Immature natural killer cell (primary cell): ENCODE data around the gene TFAP2E. TPM values are rescaled to one million over a fixed set of nuclear protein-coding genes. Genes with fewer than 3 reads are reported as not detected.

Experiments
- DNase-seq, 3 donors: peaks; one replicate each; pipeline ENCODE4 v3.0.0; 2022; ENCODE audit warnings: mixed read lengths in 1 of 3
- H3K27ac Mint-ChIP-seq, 6 donors: one replicate each; pipeline ENCODE4 v1.8.0; 2020; ENCODE audit warnings: mixed read lengths in 6 of 6, mild to moderate bottlenecking in 5 of 6, inconsistent platforms in 4 of 6, moderate library complexity in 3 of 6
- H3K27me3 Mint-ChIP-seq, 3 donors: one replicate each; pipeline ENCODE4 v1.8.0; 2020 to 2021; ENCODE audit warnings: low read depth in 3 of 3, mild to moderate bottlenecking in 3 of 3, mixed read lengths in 3 of 3, moderate library complexity in 3 of 3, inconsistent platforms in 1 of 3
- H3K36me3 Mint-ChIP-seq, 3 donors: one replicate each; pipeline ENCODE4 v1.8.0; 2020; ENCODE audit warnings: mixed read lengths in 3 of 3, inconsistent platforms in 2 of 3, mild to moderate bottlenecking in 2 of 3
- H3K4me1 Mint-ChIP-seq, 2 donors: one replicate each; pipeline ENCODE4 v1.8.0; 2020; ENCODE audit warnings: inconsistent platforms in 2 of 2, mild to moderate bottlenecking in 2 of 2, mixed read lengths in 2 of 2, moderate library complexity in 1 of 2
- H3K4me3 Mint-ChIP-seq, 5 donors: one replicate each; pipeline ENCODE4 v1.8.0; 2020; ENCODE audit warnings: mild to moderate bottlenecking in 5 of 5, mixed read lengths in 5 of 5, inconsistent platforms in 3 of 5, moderate library complexity in 3 of 5
- H3K9me3 Mint-ChIP-seq, 6 donors: one replicate each; pipeline ENCODE4 v1.8.0; 2020; ENCODE audit warnings: mild to moderate bottlenecking in 6 of 6, mixed read lengths in 6 of 6, inconsistent platforms in 4 of 6, moderate library complexity in 3 of 6
- polyA plus RNA-seq, 3 donors: library from polyadenylated mRNA; unstranded; fragments of 300-500 nt; fragmentation: Illumina TruSeq; gene quantifications; one replicate each; pipeline ENCODE4 v1.2.3, GENCODE V29; 2021

The TFAP2E gene
- polyA plus RNA-seq, 3 donors from 2014 or later: 1.3 to 1.8 TPM; not detected in 1

DNA sequence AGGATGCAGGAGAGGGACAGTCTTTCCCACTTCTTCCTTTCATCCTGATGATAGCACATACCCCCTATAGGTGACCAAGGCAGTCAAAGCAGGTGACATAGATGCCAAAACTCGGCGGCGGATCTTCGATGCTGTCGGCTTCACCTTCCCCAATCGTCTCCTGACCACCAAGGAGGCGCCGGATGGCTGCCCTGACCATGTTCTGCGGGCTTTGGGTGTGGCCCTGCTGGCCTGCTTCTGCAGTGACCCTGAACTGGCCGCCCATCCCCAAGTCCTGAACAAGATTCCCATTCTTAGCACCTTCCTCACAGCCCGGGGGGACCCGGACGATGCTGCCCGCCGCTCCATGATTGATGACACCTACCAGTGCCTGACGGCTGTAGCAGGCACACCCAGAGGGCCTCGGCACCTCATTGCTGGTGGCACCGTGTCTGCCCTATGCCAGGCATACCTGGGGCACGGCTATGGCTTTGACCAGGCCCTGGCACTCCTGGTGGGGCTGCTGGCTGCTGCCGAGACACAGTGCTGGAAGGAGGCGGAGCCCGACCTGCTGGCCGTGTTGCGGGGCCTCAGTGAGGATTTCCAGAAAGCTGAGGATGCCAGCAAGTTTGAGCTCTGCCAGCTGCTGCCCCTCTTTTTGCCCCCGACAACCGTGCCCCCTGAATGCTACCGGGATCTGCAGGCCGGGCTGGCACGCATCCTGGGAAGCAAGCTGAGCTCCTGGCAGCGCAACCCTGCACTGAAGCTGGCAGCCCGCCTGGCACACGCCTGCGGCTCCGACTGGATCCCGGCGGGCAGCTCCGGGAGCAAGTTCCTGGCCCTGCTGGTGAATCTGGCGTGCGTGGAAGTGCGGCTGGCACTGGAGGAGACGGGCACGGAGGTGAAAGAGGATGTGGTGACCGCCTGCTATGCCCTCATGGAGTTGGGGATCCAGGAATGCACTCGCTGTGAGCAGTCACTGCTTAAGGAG, 12.6 kb upstream of the TFAP2E start:
- DNase-seq: no peak
- Mint-ChIP-seq H3K4me3 (peak overlapping the region in 1 of 5 donors; percentile 34), H3K4me1 (peaks cover 32 to 39% of the 10 kb centered on the region in 2 donors), H3K27me3 (peaks cover 3 to 8% (median 5%) of the 10 kb centered on the region in 3 donors), H3K27ac (peak overlapping the region in 2 of 6 donors; percentile 30 to 69), H3K9me3 (no peaks in the 10 kb centered on the region), H3K36me3 (no peaks in the 10 kb centered on the region)

DNA sequence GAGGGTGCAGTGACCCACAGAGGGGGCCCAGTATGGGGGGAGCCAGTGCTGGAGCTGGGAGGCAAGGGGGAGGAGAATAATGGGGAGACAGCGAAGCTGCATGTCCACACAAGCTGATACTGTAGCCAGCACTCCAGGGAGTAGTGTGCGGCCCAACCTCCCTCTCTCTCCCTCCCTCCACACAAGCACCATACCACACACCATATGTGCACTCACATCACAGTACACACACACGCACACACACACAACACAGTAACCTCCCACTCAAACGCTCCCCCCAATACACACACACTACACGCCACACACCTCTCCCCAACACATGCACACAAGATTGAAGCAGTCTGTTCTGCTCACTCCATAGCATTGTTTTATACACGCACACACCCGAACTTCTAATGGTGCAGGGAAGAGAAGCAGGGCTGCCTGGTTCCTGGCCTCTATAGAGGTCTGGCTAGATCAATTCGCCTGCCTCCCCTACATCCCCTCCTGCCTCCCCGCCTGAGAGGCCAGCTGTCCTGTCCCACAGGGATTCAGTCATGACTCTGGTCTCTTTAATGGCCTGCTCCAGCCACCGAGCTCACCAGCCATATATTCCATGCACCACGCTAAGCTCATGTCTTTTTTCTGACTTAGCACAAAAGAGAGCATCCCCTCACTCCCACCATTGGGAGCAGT, 11.7 kb upstream of the TFAP2E start:
- Mint-ChIP-seq H3K4me3 (peak overlapping the region in 1 of 5 donors; percentile 18), H3K4me1 (peaks cover 23 to 30% of the 10 kb centered on the region in 2 donors), H3K9me3 (no peaks in the 10 kb centered on the region), H3K27ac (peak overlapping the region in 2 of 6 donors; percentile 13 to 51), H3K27me3 (peaks cover 3 to 8% (median 5%) of the 10 kb centered on the region in 3 donors), H3K36me3 (no peaks in the 10 kb centered on the region)
- DNase-seq: no peak

DNA sequence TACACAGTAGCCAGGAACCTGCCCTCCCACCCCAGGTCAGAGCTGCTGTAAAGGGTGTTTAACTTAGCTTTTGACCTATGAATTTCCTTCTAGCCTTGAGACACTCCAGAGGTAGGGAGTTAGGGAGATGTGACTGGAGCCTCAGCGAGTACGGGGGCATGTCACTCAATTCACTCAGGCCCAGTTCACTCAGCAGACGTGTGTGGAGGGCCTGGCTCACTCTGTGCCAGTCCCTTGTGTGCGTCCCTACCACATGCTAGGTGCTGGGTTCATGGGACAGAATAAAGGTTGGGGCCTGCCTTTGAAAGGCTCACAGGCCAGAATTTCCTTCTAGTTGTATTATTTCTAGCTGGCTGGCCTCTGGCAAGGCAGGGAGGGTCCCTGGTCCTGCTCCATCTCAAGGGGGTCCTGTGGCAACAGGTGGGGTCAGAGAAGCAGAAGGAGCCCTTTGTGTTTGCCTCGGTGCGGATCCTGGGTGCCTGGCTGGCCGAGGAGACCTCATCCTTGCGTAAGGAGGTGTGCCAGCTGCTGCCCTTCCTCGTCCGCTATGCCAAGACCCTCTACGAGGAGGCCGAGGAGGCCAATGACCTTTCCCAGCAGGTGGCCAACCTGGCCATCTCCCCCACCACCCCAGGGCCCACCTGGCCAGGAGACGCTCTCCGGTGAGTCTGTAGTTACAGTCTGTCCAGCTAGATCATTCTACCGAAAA, 11.0 kb upstream of the TFAP2E start:
- Mint-ChIP-seq H3K27me3 (peaks cover 3 to 5% (median 5%) of the 10 kb centered on the region in 3 donors), H3K9me3 (no peaks in the 10 kb centered on the region), H3K4me1 (peaks cover 20 to 25% of the 10 kb centered on the region in 2 donors), H3K27ac (peak overlapping the region in 2 of 6 donors; percentile 40 to 46), H3K4me3 (no peak overlapping the region), H3K36me3 (no peaks in the 10 kb centered on the region)
- no peak for DNase-seq

DNA sequence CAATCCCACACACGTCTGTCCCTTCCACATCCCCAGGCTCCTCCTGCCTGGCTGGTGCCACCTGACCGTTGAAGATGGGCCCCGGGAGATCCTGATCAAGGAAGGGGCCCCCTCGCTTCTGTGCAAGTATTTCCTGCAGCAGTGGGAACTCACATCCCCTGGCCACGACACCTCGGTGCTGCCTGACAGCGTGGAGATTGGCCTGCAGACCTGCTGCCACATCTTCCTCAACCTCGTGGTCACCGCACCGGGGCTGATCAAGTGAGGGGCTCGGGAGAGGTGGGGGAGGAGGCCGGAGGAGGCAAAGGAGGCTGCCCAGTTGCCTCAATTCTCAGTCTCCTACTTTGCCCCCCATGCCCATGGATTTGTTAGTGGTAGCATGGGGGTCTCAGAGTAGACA, 9.9 kb upstream of the TFAP2E start:
- no peak for DNase-seq
- peaks cover 0 to 4% (median 0%) of the 10 kb centered on the region in 3 donors for H3K36me3 Mint-ChIP-seq
- no peak overlapping the region for H3K27ac Mint-ChIP-seq
- H3K9me3 Mint-ChIP-seq: no peaks in the 10 kb centered on the region
- peaks cover 17 to 21% of the 10 kb centered on the region in 2 donors for H3K4me1 Mint-ChIP-seq
- peaks cover 0 to 1% (median 1%) of the 10 kb centered on the region in 3 donors for H3K27me3 Mint-ChIP-seq
- no peak overlapping the region for H3K4me3 Mint-ChIP-seq

DNA sequence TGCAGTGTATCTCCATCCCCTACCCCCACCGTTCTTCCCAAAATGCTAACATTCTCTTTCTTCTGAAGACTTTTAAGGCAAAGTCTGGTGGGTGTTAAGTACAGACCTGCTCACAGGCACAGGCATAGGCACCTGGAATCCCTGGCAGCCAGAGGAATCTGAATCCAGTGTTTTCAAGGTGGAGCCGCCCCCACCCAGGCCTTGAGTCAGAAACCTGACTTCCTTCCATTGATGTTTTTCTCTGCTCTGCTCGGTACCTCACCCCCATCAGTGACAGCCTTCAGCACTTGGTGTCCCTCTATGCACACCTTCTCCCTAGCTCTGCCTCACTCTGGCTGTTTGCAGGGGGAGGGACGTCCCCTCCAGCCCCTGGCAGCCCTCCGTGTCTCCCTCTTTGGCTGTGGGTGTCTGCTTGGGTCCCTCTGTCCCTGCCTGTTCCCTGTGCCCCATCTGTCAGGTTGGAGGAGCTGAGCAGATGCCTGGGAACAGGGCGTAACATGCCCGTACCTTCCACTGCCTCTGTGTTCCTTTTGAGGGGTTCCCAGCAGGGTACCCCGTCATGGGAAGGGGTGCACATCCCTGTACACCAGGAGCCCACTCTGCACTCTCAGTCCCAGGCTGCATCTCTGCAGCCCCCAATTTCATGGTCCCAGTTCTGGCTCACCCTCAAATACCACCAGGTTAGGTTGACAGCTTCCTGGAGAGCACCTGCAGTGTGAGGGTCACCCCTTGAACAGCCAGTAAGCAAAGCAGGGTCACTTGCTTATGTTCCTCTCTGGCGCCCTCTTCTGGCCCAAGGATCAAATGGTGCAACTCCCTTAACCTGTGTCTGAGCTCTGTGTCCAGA, 8.9 kb upstream of the TFAP2E start:
- Mint-ChIP-seq H3K4me1 (peaks cover 20 to 26% of the 10 kb centered on the region in 2 donors), H3K36me3 (peaks cover 0 to 10% (median 4%) of the 10 kb centered on the region in 3 donors), H3K27ac (peak overlapping the region in 4 of 6 donors; percentile 34 to 69 (median 38)), H3K27me3 (no peaks in the 10 kb centered on the region), H3K9me3 (no peaks in the 10 kb centered on the region), H3K4me3 (no peak overlapping the region)
- peak; percentile 67 to 74 (median 67) for DNase-seq

DNA sequence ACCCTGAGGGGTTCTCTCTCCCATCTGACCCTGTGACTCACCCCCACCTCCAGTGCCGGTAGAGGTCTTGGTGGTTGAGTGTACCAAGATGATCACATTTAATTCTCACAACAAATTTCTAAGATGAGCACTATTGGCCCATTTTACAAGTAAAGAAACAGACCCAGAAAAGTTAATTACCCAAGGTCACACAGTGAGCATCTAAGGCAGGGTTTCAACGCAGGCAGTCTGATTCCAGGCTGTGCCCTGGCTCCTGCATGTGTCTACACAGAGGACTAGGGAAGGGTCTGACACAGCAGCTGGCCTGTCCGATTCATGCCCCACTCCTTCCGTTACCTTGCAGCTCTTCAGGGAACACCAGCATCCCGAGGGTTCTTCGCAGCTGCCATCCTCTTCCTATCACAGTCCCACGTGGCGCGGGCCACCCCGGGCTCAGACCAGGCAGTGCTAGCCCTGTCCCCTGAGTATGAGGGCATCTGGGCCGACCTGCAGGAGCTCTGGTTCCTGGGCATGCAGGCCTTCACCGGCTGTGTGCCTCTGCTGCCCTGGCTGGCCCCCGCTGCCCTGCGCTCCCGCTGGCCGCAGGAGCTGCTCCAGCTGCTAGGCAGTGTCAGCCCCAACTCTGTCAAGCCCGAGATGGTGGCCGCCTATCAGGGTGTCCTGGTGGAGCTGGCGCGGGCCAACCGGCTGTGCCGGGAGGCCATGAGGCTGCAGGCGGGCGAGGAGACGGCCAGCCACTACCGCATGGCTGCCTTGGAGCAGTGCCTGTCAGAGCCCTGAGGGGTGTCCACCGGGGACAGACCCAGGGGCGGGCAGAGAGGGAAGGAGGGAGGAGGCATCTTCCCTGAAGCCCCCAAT, 8.0 kb upstream of the TFAP2E start:
- DNase-seq: no peak
- Mint-ChIP-seq H3K27me3 (no peaks in the 10 kb centered on the region), H3K9me3 (no peaks in the 10 kb centered on the region), H3K36me3 (peaks cover 0 to 10% (median 4%) of the 10 kb centered on the region in 3 donors), H3K27ac (peak overlapping the region in 3 of 6 donors; percentile 37 to 69 (median 40)), H3K4me1 (peaks cover 15 to 19% of the 10 kb centered on the region in 2 donors), H3K4me3 (no peak overlapping the region)

DNA sequence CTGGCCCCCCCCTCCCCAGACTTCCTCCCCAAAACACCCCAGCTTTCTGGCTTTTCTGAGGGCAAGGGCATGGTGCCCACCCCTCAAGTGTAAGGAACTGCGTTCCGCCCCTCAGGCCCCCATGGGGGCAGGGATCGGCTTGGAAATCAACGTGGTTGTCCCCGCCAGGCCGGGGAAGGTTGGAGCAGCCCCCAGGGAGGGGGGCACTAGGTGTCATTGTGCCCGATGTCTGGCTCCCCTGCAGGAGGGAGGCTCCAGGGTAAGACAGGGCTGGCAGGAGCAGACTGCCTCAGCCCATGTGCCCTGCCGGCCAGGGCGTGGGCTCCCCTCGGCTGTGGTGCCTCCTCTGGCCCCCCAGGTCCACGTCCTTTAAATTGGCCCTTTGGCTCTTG, 7.4 kb upstream of the TFAP2E start:
- H3K4me1 Mint-ChIP-seq: peaks cover 15 to 19% of the 10 kb centered on the region in 2 donors
- no peak overlapping the region for H3K27ac Mint-ChIP-seq
- H3K27me3 Mint-ChIP-seq: no peaks in the 10 kb centered on the region
- peaks cover 0 to 10% (median 9%) of the 10 kb centered on the region in 3 donors for H3K36me3 Mint-ChIP-seq
- H3K4me3 Mint-ChIP-seq: no peak overlapping the region
- no peaks in the 10 kb centered on the region for H3K9me3 Mint-ChIP-seq
- DNase-seq: no peak

DNA sequence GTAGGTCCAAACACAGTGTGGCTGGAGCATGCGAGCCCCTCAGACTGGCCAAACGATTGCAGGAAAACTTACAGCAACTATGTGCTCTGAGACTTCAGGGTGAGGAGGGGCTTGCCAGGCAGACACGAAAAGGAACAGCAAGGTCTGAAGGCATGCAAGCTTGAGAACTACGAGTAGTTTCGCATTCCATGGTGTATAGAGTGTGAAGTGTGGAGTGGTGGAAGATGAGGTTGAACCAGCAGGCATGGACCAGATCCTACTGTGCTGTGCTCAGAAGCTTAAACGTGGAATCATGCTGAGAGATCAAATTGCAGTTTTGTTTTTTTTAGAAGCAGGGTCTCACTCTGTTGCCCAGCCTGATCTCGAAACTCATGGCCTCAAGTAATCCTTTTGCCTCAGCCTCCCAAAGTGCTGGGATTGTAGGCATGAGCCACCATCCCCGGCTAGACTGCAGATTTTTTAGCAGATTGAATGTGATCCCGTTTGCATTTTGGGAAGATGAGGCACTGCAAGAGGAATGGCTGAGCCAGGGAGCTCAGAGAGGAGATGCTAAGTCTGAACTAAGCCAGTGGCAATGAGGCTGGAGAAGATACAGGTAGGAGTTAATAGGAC, 5.1 kb upstream of the TFAP2E start:
- Mint-ChIP-seq H3K27me3 (no peaks in the 10 kb centered on the region), H3K9me3 (no peaks in the 10 kb centered on the region), H3K27ac (peak overlapping the region in 1 of 6 donors; percentile 3), H3K4me1 (peaks cover 22 to 35% of the 10 kb centered on the region in 2 donors), H3K36me3 (peaks cover 0 to 13% (median 13%) of the 10 kb centered on the region in 3 donors), H3K4me3 (no peak overlapping the region)
- no peak for DNase-seq

DNA sequence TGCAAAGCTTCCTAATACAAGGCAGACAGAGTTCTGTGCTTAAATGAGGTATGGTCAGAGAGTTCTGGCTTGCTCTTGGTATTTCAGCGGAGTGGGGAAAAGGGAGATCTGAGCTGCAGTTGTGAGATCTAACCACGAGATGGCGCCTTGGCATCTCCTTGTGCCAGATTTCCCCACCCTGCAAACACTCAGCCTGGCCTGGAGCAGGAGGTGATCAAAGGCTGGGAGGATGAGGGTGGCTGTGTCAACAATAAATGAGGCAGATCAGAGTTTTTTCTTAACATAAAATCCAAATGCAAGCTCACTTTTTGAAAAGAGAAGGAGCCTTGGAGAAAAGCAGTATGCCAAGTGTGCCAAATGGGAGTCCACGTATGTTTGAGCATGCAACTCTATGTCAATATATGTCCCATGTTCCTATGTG, 4.1 kb upstream of the TFAP2E start:
- peak; percentile 59 to 65 (median 64) for DNase-seq
- H3K36me3 Mint-ChIP-seq: peaks cover 0 to 13% (median 13%) of the 10 kb centered on the region in 3 donors
- no peak overlapping the region for H3K27ac Mint-ChIP-seq
- H3K9me3 Mint-ChIP-seq: no peaks in the 10 kb centered on the region
- H3K27me3 Mint-ChIP-seq: no peaks in the 10 kb centered on the region
- H3K4me3 Mint-ChIP-seq: no peak overlapping the region
- H3K4me1 Mint-ChIP-seq: peaks cover 22 to 35% of the 10 kb centered on the region in 2 donors

DNA sequence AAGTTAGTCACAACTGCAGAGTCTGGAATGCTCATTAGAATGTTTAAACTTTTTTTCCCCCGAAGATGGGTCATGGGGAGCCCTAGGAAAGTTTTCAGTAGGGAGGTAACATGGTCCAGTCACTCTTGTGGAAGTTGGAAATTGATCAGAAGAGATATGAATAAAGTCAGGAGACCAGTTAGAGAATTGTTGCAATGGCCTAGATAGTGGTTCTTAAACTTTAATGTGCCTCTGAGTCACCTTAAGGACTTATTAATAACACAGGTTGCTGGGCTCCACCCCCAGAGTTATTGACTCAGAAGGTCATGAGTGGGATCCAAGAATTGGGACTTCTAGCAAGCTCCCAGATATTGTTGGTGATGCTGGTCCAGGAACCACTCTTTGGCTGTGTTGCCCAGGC, 3.2 kb upstream of the TFAP2E start:
- Mint-ChIP-seq H3K4me1 (peaks cover 18 to 28% of the 10 kb centered on the region in 2 donors), H3K9me3 (no peaks in the 10 kb centered on the region), H3K4me3 (no peak overlapping the region), H3K36me3 (peaks cover 0 to 13% (median 13%) of the 10 kb centered on the region in 3 donors), H3K27me3 (no peaks in the 10 kb centered on the region), H3K27ac (peak overlapping the region in 1 of 6 donors; percentile 28)
- no peak for DNase-seq

DNA sequence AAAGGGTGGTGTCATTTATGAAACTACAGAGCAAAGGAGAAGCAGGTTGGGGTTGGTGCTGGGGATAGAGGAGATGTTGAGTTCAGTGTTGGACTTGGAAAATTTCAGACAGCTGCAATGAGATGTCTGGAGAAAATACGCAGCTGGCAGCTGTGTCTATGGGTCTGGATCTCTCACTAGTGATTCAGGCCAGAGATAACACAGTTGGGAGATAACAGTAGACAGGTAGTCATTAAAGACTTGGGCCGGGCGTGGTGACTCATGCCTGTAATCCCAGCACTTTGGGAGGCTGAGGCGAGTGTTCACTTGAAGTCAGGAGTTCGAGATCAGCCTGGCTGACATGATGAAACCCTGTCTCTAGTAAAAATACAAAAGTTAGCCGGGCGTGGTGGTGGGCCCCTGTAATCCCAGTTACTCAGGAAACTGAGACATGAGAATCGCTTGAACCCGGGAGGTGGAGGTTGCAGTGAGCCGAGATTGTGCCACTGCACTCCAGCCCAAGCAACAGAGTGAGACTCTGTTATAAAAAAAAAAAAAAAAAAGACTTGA, 2.5 kb upstream of the TFAP2E start:
- peaks cover 24 to 34% of the 10 kb centered on the region in 2 donors for H3K4me1 Mint-ChIP-seq
- H3K36me3 Mint-ChIP-seq: peaks cover 0 to 17% (median 13%) of the 10 kb centered on the region in 3 donors
- no peaks in the 10 kb centered on the region for H3K9me3 Mint-ChIP-seq
- DNase-seq: no peak
- H3K27ac Mint-ChIP-seq: no peak overlapping the region
- H3K4me3 Mint-ChIP-seq: no peak overlapping the region
- H3K27me3 Mint-ChIP-seq: peaks cover 0 to 2% (median 0%) of the 10 kb centered on the region in 3 donors
